Kidney (tissue), 14 donors: ENCODE measurements around the gene SLC30A5. TPM values are rescaled to one million over a fixed set of nuclear protein-coding genes. Genes with fewer than 3 reads are reported as not detected.

Experiments used
- DNase-seq, 5 donors: peaks; one replicate each; pipeline ENCODE4 v3.0.0-alpha.2; 2013 to 2020
- FAIRE-seq: peaks from 2 replicates; lab custom pipeline; 2012; peaks lifted over from hg19 to GRCh38; lab: Jason Lieb, UNC
- H3K27ac ChIP-seq, 2 donors: one replicate each; pipeline ENCODE4 v1.7.0; 2013; ENCODE audit warnings: low read depth in 2 of 2, low read length in 2 of 2, inconsistent platforms in 1 of 2
- H3K27me3 ChIP-seq: one replicate; pipeline ENCODE4 v1.7.1; 2013; ENCODE audit warnings: low read length, inconsistent platforms; ENCODE audit not compliant: control insufficient read depth, insufficient read depth
- H3K36me3 ChIP-seq, 3 donors: one replicate each; pipeline versions ENCODE4 v1.7.0 to v1.7.1; 2013; ENCODE audit warnings: low read length in 3 of 3, control low read depth in 1 of 3, inconsistent platforms in 1 of 3; ENCODE audit not compliant: insufficient read depth in 3 of 3, control insufficient read depth in 2 of 3
- H3K4me1 ChIP-seq, 3 donors: one replicate each; pipeline versions ENCODE4 v1.7.0 to v1.7.1; 2013; ENCODE audit warnings: low read length in 3 of 3, inconsistent platforms in 1 of 3, low read depth in 1 of 3; ENCODE audit not compliant: control insufficient read depth in 2 of 3, insufficient read depth in 2 of 3
- H3K4me3 ChIP-seq, 3 donors: one replicate each; pipeline versions ENCODE4 v1.7.0 to v1.8.1; 2013; ENCODE audit warnings: low read length in 3 of 3, control low read depth in 1 of 3, inconsistent platforms in 1 of 3
- H3K9ac ChIP-seq, 3 donors: one replicate each; pipeline versions ENCODE4 v1.7.0 to v1.7.1; 2013; ENCODE audit warnings: low read length in 3 of 3, control low read depth in 1 of 3, inconsistent platforms in 1 of 3
- H3K9me3 ChIP-seq, 3 donors: one replicate each; pipeline versions ENCODE4 v1.7.0 to v1.7.1; 2013; ENCODE audit warnings: low read length in 3 of 3, control low read depth in 1 of 3, inconsistent platforms in 1 of 3; ENCODE audit not compliant: control insufficient read depth in 2 of 3, insufficient read depth in 1 of 3
- intact Hi-C: fragments of 100-400 bp; cut with DNase I; formaldehyde crosslinking; loops from one replicate; pipeline ENCODE4 v1.11.1; 2022
- polyA plus RNA-seq: library from polyadenylated mRNA; stranded (reverse); fragments of 350-450 nt; fragmentation: Illumina TruSeq; extraction: RNeasy Lipid Tissue Mini Kit (QIAGEN cat#74804); gene quantifications from one replicate; pipeline ENCODE4 v1.2.3, GENCODE V29; 2014; ENCODE audit warnings: low read depth, low replicate concordance; ENCODE audit not compliant: insufficient read depth
- total RNA-seq: library from RNA; stranded (reverse); fragmentation: NEBNext Ultra II Directional; extraction: Animal tissue kit (Norgen Biotek cat#: 25700); gene quantifications from one replicate; pipeline ENCODE4 v1.2.1, GENCODE V29; 2021
- TF ChIP-seq, protein P1 (sequence below): IDR thresholded peaks from 3 replicates; pipeline ENCODE4 v1.5.1; 2012; ENCODE audit warnings: mild to moderate bottlenecking, moderate library complexity, borderline replicate concordance; ENCODE audit not compliant: insufficient read depth; ENCODE audit errors: extremely low read depth
- donor health status: control.
- donor health status: control.
- donor health status: control.
- donor health status: control.
- donor health status: control.
- donor health status: DM: yes; HTN: yes; CAD: no.
- donor health status: Normal renal cell carcinoma (clear cell type).

The SLC30A5 gene
- total and polyA plus RNA-seq, 2 donors from 2014 or later = 36.1 to 53.3 TPM

DNA sequence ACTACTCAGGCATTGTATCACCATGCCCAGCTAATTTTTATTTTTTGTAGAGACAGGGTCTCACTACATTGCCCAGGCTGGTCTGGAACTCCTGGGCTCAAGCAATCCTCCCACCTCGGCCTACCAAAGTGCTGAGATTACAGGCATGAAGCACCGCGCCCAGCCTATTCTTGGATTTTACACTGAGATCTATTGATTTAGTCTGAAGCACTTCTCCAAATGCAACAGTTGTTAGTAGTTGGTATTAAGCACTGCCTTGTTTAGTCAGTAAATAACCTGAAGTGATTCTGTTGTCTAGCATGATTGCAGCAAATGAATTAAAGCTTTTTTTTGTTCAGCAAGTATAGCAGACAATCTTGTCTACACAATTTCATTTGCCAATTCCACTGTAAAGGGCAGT is 64.2 kb downstream of the SLC30A5 start:
- Histone ChIP-seq H3K27me3 (no peaks in the 10 kb centered on the region), H3K4me1 (no peaks in the 10 kb centered on the region), H3K36me3 (no peaks in the 10 kb centered on the region), H3K4me3 (no peak overlapping the region), H3K9ac (no peak overlapping the region), H3K9me3 (no peaks in the 10 kb centered on the region), H3K27ac (no peak overlapping the region)
- intact Hi-C loops = no loop called here
- TF ChIP-seq, protein P1, sequence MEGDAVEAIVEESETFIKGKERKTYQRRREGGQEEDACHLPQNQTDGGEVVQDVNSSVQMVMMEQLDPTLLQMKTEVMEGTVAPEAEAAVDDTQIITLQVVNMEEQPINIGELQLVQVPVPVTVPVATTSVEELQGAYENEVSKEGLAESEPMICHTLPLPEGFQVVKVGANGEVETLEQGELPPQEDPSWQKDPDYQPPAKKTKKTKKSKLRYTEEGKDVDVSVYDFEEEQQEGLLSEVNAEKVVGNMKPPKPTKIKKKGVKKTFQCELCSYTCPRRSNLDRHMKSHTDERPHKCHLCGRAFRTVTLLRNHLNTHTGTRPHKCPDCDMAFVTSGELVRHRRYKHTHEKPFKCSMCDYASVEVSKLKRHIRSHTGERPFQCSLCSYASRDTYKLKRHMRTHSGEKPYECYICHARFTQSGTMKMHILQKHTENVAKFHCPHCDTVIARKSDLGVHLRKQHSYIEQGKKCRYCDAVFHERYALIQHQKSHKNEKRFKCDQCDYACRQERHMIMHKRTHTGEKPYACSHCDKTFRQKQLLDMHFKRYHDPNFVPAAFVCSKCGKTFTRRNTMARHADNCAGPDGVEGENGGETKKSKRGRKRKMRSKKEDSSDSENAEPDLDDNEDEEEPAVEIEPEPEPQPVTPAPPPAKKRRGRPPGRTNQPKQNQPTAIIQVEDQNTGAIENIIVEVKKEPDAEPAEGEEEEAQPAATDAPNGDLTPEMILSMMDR = no peak
- no peak for FAIRE-seq
- no peak for DNase-seq

DNA sequence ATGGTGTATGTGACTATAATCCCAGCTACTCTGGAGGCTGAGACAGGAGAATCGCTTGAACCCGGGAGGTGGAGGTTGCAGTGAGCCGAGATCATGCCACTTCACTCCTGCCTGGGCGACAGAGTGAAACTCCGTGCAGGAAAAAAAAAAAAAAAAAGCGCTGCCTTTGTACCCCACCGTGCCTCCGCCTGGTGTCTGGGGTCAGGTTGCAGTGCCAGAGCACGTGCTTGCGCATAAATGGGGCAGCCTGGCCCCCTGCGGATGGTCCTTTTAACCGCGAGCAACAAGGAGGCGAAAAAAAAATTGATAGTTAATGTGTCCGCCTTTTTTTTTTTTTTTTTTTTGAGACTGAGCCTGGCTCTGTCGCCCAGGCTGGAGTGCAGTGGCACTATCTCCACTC is 66.8 kb downstream of the SLC30A5 start:
- FAIRE-seq (no peak), DNase-seq (no peak)
- Histone ChIP-seq H3K36me3 (no peaks in the 10 kb centered on the region), H3K27me3 (no peaks in the 10 kb centered on the region), H3K4me3 (no peak overlapping the region), H3K9ac (no peak overlapping the region), H3K9me3 (no peaks in the 10 kb centered on the region), H3K27ac (no peak overlapping the region), H3K4me1 (no peaks in the 10 kb centered on the region)
- intact Hi-C loops = no loop called here
- TF ChIP-seq, protein P1 = no peak

DNA sequence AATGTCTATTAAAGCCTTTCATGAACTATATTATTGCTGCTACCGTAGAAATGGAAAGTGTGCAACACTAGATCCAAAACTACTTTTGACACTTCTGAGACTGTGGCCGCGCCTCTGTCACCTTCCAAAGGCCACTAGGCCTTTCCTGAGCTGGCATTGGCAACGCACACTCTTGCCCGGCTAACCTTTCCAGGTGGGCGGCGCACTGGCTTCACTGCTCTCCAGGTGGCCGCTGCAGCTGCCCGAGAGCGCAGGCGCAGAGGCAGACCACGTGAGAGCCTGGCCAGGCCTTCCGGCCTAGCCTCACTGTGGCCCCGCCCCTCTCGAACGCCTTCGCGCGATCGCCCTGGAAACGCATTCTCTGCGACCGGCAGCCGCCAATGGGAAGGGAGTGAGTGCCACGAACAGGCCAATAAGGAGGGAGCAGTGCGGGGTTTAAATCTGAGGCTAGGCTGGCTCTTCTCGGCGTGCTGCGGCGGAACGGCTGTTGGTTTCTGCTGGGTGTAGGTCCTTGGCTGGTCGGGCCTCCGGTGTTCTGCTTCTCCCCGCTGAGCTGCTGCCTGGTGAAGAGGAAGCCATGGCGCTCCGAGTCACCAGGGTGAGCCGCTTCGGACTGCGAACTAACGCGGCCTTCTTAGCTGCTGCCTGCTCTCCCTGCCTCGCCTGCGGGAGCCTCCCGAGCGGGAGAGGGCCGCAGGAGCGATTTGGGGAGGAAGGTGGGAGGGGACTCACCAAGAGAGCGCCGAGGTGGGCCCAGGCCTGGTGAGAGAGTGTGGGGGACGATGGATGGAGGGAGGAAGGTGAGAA is 73.1 kb downstream of the SLC30A5 start, which contains the start of gene CCNB1:
Gene CCNB1, plus strand, starts transcription at position 465 of the 807 bp plus-strand sequence. Its CDS starts 113 bp downstream, at position 578.
- H3K36me3 ChIP-seq = peaks cover 0 to 5% (median 2%) of the 10 kb centered on the region in 3 donors
- FAIRE-seq (peak; percentile 90), DNase-seq (peak; percentile 98 to 99 (median 99))
- H3K9ac ChIP-seq = peak within 1 kb of the TSS; percentile 39 to 88 (median 84)
- H3K27me3 ChIP-seq = no peaks in the 10 kb centered on the region
- TF ChIP-seq, protein P1 = no peak
- H3K27ac ChIP-seq = peak within 1 kb of the TSS; percentile 11 to 41
- H3K4me3 ChIP-seq = peak within 1 kb of the TSS; percentile 85 to 90 (median 88)
- H3K9me3 ChIP-seq = no peaks in the 10 kb centered on the region
- intact Hi-C loops = no loop called here
- peaks cover 0 to 10% (median 8%) of the 10 kb centered on the region in 3 donors for H3K4me1 ChIP-seq
